K562 (cell line): ENCODE data around the gene TUBG2. TPM values are rescaled to one million over a fixed set of nuclear protein-coding genes. Genes with fewer than 3 reads are reported as not detected.

Experiments used
- GABPB1 ChIP-seq: sonication (generic); formaldehyde crosslinking; IDR thresholded peaks from 2 replicates; pipeline ENCODE4 v1.8.0; 2022; ENCODE audit warnings: mild to moderate bottlenecking, missing genetic modification reagents
- KAT7 ChIP-seq: sonication (generic); formaldehyde crosslinking; IDR thresholded peaks from 2 replicates; pipeline ENCODE4 v1.8.0; 2022; ENCODE audit warnings: missing genetic modification reagents, mild to moderate bottlenecking, borderline replicate concordance
- MAFK ChIP-seq: IDR thresholded peaks from 2 replicates; pipeline ENCODE4 v1.6.1; 2011; ENCODE audit warnings: low read length, improper control_type of control experiment
- NCOA1 ChIP-seq: fragments of 450-650 bp; IDR thresholded peaks from 2 replicates; pipeline ENCODE4 v1.6.1; 2016; ENCODE audit warnings: low read depth
- NEUROD1 ChIP-seq: fragments of 150-350 bp; IDR thresholded peaks from 2 replicates; pipeline ENCODE4 v1.6.1; 2014; ENCODE audit warnings: borderline replicate concordance, low read length, low read depth; ENCODE audit not compliant: partially characterized antibody
- NR4A1 ChIP-seq, 2 experiments: fragments of 250-450 bp in 1 of 2; fragments of 450-650 bp in 1 of 2; sonication (Bioruptor Pico) in 1 of 2; IDR thresholded peaks; 2 replicates each; pipeline versions ENCODE4 v1.4.0 to v1.6.1; 2016 to 2020; ENCODE audit warnings: mild to moderate bottlenecking in 2 of 2, missing compliant biosample characterization in 1 of 2, missing genetic modification characterization in 1 of 2, moderate library complexity in 1 of 2
- PTRF ChIP-seq: fragments of 450-650 bp; IDR thresholded peaks from 2 replicates; pipeline ENCODE4 v1.6.1; 2016; ENCODE audit warnings: mild to moderate bottlenecking, missing genetic modification characterization, missing compliant biosample characterization
- SIN3A ChIP-seq, 2 experiments: fragments of 150-350 bp in 1 of 2; IDR thresholded peaks; 2 replicates each; pipeline ENCODE4 v1.6.1; 2011 to 2016; ENCODE audit warnings: borderline replicate concordance in 2 of 2, low read depth in 2 of 2, low read length in 2 of 2, mild to moderate bottlenecking in 2 of 2, moderate library complexity in 2 of 2; ENCODE audit not compliant: control insufficient read depth in 1 of 2
- TCF3 ChIP-seq: sonication (generic); formaldehyde crosslinking; IDR thresholded peaks from 2 replicates; pipeline ENCODE4 v1.4.0; 2020; ENCODE audit warnings: mild to moderate bottlenecking, missing genetic modification reagents
- ZNF217 ChIP-seq: sonication (generic); formaldehyde crosslinking; IDR thresholded peaks from 2 replicates; pipeline ENCODE4 v1.8.0; 2022; ENCODE audit warnings: mild to moderate bottlenecking, missing genetic modification reagents
- ZNF274 ChIP-seq: IDR thresholded peaks from 2 replicates; pipeline ENCODE4 v1.6.1; 2011; ENCODE audit warnings: low read depth, mild to moderate bottlenecking, low read length, moderate library complexity, borderline replicate concordance
- ZNF696 ChIP-seq: fragments of 250-450 bp; sonication (Bioruptor Pico); conservative IDR thresholded peaks from 2 replicates; pipeline ENCODE4 v1.4.0; 2020; ENCODE audit warnings: mild to moderate bottlenecking, moderate library complexity
- polyA plus RNA-seq, 8 experiments: library from polyadenylated mRNA; depleted of rRNA in 4 of 8; stranded (reverse) in 5 of 8; unstranded in 3 of 8; fragments of >200 nt; fragmentation: Nextera tagmentation in 2 of 8; fragmentation: Illumina TruSeq in 1 of 8; extraction: Ambion mirVana in 2 of 8; extraction: Trizol in 1 of 8; gene quantifications; 2 replicates each; pipeline versions ENCODE4 v1.2.1 to v1.2.3, GENCODE V29; 2011 to 2014; ENCODE audit warnings: inconsistent platforms in 1 of 8, missing spikeins in 1 of 8
- total RNA-seq, 7 experiments: library from RNA; depleted of rRNA in 6 of 7; stranded (reverse); fragments of >200 nt in 6 of 7; fragmentation: Illumina TruSeq in 2 of 7; extraction: Trizol in 2 of 7; gene quantifications; 2 replicates each; pipeline versions ENCODE4 v1.2.1 to v1.2.3, GENCODE V29; 2011 to 2021; ENCODE audit warnings: low replicate concordance in 1 of 7
- TF ChIP-seq, protein P1 (sequence below): fragments of 200-800 bp; sonication (Bioruptor generic); IDR thresholded peaks from 2 replicates; pipeline ENCODE4 v1.6.1; 2017; ENCODE audit warnings: missing genetic modification characterization, missing compliant biosample characterization
- TF ChIP-seq, protein P2 (sequence below): fragments of 250-450 bp; sonication (Bioruptor Pico); IDR thresholded peaks from 2 replicates; pipeline ENCODE4 v1.6.1; 2021; ENCODE audit warnings: mild to moderate bottlenecking
- TF ChIP-seq, protein P3 (sequence below): fragments of 250-450 bp; sonication (Bioruptor Pico); IDR thresholded peaks from 2 replicates; pipeline ENCODE4 v1.8.0; 2021; ENCODE audit warnings: borderline replicate concordance, mild to moderate bottlenecking, moderate library complexity; ENCODE audit not compliant: poor library complexity, severe bottlenecking

TUBG2 gene
- total and polyA plus RNA-seq, 9 of the 15 experiments (the other 6 are each of a cell fraction or from before 2014, with no cell fraction given), result 0.09 to 0.80 (median 0.24) TPM; not detected in 2

DNA sequence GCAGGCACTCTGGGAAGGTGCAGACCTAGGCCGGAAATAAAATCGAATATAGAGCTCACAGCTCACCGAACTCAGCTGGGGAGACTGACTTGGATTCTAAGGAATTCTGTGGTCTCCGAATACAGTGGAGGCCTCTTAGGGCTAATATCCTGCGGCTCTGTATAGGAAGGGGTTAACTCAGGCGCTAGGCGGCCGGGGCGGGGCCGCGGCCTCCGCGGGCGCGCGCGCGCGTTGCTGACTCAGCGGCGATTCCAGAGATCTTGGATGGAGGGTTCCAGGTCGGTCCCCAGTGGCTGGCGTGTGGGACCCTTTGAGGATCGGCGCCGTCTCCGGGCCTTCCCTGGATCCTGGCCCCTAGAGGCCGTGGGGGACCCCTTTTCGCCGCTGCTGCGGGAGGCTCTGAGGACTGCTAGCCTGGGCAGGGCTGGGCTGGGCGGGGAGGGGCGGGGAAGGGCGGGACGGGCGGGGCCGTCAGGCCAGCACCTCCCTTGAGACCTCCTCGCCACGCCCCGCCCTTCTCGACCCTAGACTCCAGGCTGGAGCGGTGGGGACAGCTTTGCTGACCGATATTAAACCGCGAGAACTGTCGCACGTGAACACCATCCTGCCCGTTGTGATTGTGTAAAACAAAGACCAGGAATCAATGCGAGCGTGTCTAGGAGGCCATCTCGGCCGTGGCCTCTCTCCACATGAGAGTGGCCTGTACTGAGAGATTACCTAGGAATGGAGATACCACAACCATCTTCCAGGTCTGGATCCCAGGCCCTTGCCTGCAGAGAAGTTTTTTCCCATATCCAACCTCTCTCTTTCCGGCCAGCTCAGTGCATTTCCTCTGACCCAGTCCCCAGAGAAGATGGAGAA, 19.1 kb downstream of the TUBG2 start (continued):
- TF ChIP-seq, protein P1, sequence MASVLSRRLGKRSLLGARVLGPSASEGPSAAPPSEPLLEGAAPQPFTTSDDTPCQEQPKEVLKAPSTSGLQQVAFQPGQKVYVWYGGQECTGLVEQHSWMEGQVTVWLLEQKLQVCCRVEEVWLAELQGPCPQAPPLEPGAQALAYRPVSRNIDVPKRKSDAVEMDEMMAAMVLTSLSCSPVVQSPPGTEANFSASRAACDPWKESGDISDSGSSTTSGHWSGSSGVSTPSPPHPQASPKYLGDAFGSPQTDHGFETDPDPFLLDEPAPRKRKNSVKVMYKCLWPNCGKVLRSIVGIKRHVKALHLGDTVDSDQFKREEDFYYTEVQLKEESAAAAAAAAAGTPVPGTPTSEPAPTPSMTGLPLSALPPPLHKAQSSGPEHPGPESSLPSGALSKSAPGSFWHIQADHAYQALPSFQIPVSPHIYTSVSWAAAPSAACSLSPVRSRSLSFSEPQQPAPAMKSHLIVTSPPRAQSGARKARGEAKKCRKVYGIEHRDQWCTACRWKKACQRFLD (CRISPR knock-in tag), result peak; percentile 60; the same call in 1 of the 2 replicates
- TF ChIP-seq ZNF217 (no peak), ZNF274 (no peak), NR4A1 (CRISPR knock-in tag; IDR thresholded peaks at IDR 0.05) (no peak), NR4A1 (tag; IDR thresholded peaks at IDR 0.05) (no peak), TCF3 (peak; percentile 56), NEUROD1 (no peak), GABPB1 (no peak), ZNF696 (no peak), SIN3A (IDR thresholded peaks at IDR 0.05; ENCODE audit: borderline replicate concordance in 2 of 2, control insufficient read depth in 1 of 2, low read depth in 2 of 2, low read length in 2 of 2) (peak in 1 of 2 experiments; percentile 37; a peak in 2 of 4 replicates), KAT7 (0 out of 2 replicates have a peak, but pooled peaks have one; percentile 52), NCOA1 (0 out of 2 replicates have a peak, but pooled peaks have one; percentile 34), PTRF (tag) (no peak), MAFK (peak; percentile 94)
- TF ChIP-seq, protein P2, sequence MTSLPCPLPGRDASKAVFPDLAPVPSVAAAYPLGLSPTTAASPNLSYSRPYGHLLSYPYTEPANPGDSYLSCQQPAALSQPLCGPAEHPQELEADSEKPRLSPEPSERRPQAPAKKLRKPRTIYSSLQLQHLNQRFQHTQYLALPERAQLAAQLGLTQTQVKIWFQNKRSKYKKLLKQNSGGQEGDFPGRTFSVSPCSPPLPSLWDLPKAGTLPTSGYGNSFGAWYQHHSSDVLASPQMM (CRISPR knock-in tag), result no peak
- TF ChIP-seq, protein P3, sequence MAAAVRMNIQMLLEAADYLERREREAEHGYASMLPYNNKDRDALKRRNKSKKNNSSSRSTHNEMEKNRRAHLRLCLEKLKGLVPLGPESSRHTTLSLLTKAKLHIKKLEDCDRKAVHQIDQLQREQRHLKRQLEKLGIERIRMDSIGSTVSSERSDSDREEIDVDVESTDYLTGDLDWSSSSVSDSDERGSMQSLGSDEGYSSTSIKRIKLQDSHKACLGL (CRISPR knock-in tag), result no peak
